ENCODE measurements around the gene HMX1.

The HMX1 gene

GRCh38 chr4:8882239-8882638, 10.6 kb upstream of the HMX1 start:
- Histone ChIP-seq H3K23ac (ENCODE audit: low read length) (no peak overlapping the region), H3K36me3 (ENCODE audit: control insufficient read depth, insufficient read depth, low read length) (no peaks in the 10 kb centered on the region), H3K9ac (ENCODE audit: low read length) (no peak overlapping the region), H3K4me1 (ENCODE audit: control insufficient read depth, low read depth, low read length) (no peaks in the 10 kb centered on the region), H2BK5ac (ENCODE audit: low read length) (no peak overlapping the region), H3K4me2 (ENCODE audit: low read length) (no peak overlapping the region), H2BK15ac (replicated peaks; ENCODE audit: low read depth) (no peak overlapping the region), H3K79me1 (ENCODE audit: low read length) (no peaks in the 10 kb centered on the region), H3K4me3 (ENCODE audit: low read length) (no peak overlapping the region), H3K56ac (ENCODE audit: low read length) (no peak overlapping the region), H2BK120ac (ENCODE audit: low read depth, low read length) (no peak overlapping the region), H2AK5ac (ENCODE audit: low read length) (no peak overlapping the region), H3K27me3 (ENCODE audit: insufficient read depth, low read length, poor library complexity) (peaks cover 31% of the 10 kb centered on the region), H4K5ac (ENCODE audit: low read length) (no peak overlapping the region), H4K8ac (ENCODE audit: low read depth, low read length) (no peak overlapping the region), H3K27ac (ENCODE audit: low read depth, low read length) (no peak overlapping the region), H3K79me2 (ENCODE audit: control insufficient read depth, insufficient read depth, low read length) (no peaks in the 10 kb centered on the region), H3K18ac (ENCODE audit: low read length) (no peak overlapping the region), H3K4ac (ENCODE audit: low read depth, low read length) (no peak overlapping the region)
- WGBS (ENCODE audit: extremely low coverage, insufficient coverage, low lambda C conversion rate): no CpG with 5 or more reads among the region's 14 CpGs
- DNase-seq: no peak

DNA sequence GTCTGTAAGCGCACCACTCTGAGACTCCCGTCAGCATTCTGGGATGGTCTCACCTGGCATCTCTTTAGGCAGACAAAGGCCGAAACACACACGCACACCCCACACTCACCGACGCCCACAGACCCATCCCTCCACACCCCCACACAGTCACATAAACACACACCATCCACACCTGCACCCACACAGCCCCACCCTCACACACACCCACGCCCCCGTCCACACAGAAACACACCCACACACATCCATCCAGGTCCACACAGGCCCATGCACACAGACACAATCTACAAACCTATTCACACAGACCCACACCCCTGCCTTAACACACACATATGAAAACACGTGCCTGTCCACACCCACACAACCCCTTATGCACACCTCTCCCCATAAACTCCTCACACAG, 9.2 kb upstream of the HMX1 start:
- no peak overlapping the region for H3K27ac ChIP-seq (ENCODE audit: low read depth, low read length)
- no peak overlapping the region for H3K56ac ChIP-seq (ENCODE audit: low read length)
- DNase-seq: no peak
- no peaks in the 10 kb centered on the region for H3K36me3 ChIP-seq (ENCODE audit: control insufficient read depth, insufficient read depth, low read length)
- H4K8ac ChIP-seq (ENCODE audit: low read depth, low read length): no peak overlapping the region
- no peak overlapping the region for H2AK5ac ChIP-seq (ENCODE audit: low read length)
- H3K9ac ChIP-seq (ENCODE audit: low read length): no peak overlapping the region
- H2BK15ac ChIP-seq (replicated peaks; ENCODE audit: low read depth): no peak overlapping the region
- no peaks in the 10 kb centered on the region for H3K79me2 ChIP-seq (ENCODE audit: control insufficient read depth, insufficient read depth, low read length)
- H3K27me3 ChIP-seq (ENCODE audit: insufficient read depth, low read length, poor library complexity): peaks cover 42% of the 10 kb centered on the region
- H2BK5ac ChIP-seq (ENCODE audit: low read length): no peak overlapping the region
- no peak overlapping the region for H3K18ac ChIP-seq (ENCODE audit: low read length)
- H3K79me1 ChIP-seq (ENCODE audit: low read length): no peaks in the 10 kb centered on the region
- H2BK120ac ChIP-seq (ENCODE audit: low read depth, low read length): no peak overlapping the region
- no peak overlapping the region for H3K4me3 ChIP-seq (ENCODE audit: low read length)
- whole genome bisulfite sequencing (ENCODE audit: extremely low coverage, insufficient coverage, low lambda C conversion rate): no CpG with 5 or more reads among the region's 9 CpGs
- H3K4ac ChIP-seq (ENCODE audit: low read depth, low read length): no peak overlapping the region
- H4K5ac ChIP-seq (ENCODE audit: low read length): no peak overlapping the region
- no peaks in the 10 kb centered on the region for H3K4me1 ChIP-seq (ENCODE audit: control insufficient read depth, low read depth, low read length)
- H3K4me2 ChIP-seq (ENCODE audit: low read length): no peak overlapping the region
- no peak overlapping the region for H3K23ac ChIP-seq (ENCODE audit: low read length)

DNA sequence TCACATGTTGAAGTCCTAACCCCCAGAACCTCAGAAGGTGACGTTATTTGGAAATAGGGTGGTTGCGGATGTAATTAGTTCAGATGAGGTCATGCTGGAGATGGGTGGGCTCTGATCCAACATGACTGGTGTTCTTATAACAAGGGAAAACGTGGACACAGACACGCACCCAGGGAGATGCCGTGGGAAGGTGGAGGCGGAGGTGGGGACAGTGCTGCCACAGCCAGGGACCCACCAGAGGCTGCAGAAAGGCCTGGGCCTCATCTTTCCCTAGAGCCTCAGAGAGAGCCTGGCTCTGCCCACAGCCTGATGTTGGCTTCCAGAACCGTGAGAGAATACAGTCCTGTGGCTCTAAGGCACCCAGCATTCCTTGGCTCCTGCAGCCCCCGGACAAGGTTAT, 7.9 kb upstream of the HMX1 start:
- Histone ChIP-seq H3K27me3 (ENCODE audit: insufficient read depth, low read length, poor library complexity) (peaks cover 52% of the 10 kb centered on the region), H2AK5ac (ENCODE audit: low read length) (no peak overlapping the region), H2BK15ac (replicated peaks; ENCODE audit: low read depth) (no peak overlapping the region), H3K23ac (ENCODE audit: low read length) (no peak overlapping the region), H3K4me2 (ENCODE audit: low read length) (no peak overlapping the region), H3K36me3 (ENCODE audit: control insufficient read depth, insufficient read depth, low read length) (no peaks in the 10 kb centered on the region), H3K79me2 (ENCODE audit: control insufficient read depth, insufficient read depth, low read length) (no peaks in the 10 kb centered on the region), H2BK5ac (ENCODE audit: low read length) (no peak overlapping the region), H2BK120ac (ENCODE audit: low read depth, low read length) (no peak overlapping the region), H3K79me1 (ENCODE audit: low read length) (no peaks in the 10 kb centered on the region), H3K18ac (ENCODE audit: low read length) (no peak overlapping the region), H3K4ac (ENCODE audit: low read depth, low read length) (no peak overlapping the region), H3K27ac (ENCODE audit: low read depth, low read length) (no peak overlapping the region), H4K5ac (ENCODE audit: low read length) (no peak overlapping the region), H4K8ac (ENCODE audit: low read depth, low read length) (no peak overlapping the region), H3K56ac (ENCODE audit: low read length) (no peak overlapping the region), H3K4me1 (ENCODE audit: control insufficient read depth, low read depth, low read length) (no peaks in the 10 kb centered on the region), H3K4me3 (ENCODE audit: low read length) (no peak overlapping the region), H3K9ac (ENCODE audit: low read length) (no peak overlapping the region)
- WGBS (ENCODE audit: extremely low coverage, insufficient coverage, low lambda C conversion rate): no CpG with 5 or more reads among the region's 8 CpGs
- DNase-seq: no peak

DNA sequence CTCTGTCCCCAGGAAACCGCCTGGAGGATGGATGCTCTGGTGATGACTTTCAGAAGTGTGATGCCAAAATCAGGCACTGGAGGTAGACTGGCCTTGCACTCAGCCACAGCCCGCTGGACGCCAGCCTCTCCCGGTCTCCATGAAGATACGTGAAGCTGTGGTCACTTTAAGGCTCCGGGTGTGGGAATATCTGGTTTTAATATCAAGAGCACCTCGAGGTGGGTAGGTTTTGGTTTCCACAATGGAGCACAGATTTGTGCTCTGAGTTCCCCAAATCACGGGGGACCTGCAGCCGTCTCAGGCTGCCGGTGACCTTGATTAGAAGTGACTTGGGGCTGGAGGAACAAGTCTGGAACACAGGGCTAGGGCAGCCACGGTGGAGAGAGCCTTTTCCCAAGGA, 6.8 kb upstream of the HMX1 start:
- H3K18ac ChIP-seq (ENCODE audit: low read length): no peak overlapping the region
- H3K27me3 ChIP-seq (ENCODE audit: insufficient read depth, low read length, poor library complexity): peaks cover 62% of the 10 kb centered on the region
- no peak overlapping the region for H4K8ac ChIP-seq (ENCODE audit: low read depth, low read length)
- no peak overlapping the region for H3K4me3 ChIP-seq (ENCODE audit: low read length)
- H3K79me1 ChIP-seq (ENCODE audit: low read length): no peaks in the 10 kb centered on the region
- H3K4me1 ChIP-seq (ENCODE audit: control insufficient read depth, low read depth, low read length): no peaks in the 10 kb centered on the region
- H3K79me2 ChIP-seq (ENCODE audit: control insufficient read depth, insufficient read depth, low read length): no peaks in the 10 kb centered on the region
- H3K56ac ChIP-seq (ENCODE audit: low read length): no peak overlapping the region
- H4K5ac ChIP-seq (ENCODE audit: low read length): no peak overlapping the region
- H3K36me3 ChIP-seq (ENCODE audit: control insufficient read depth, insufficient read depth, low read length): no peaks in the 10 kb centered on the region
- H3K4me2 ChIP-seq (ENCODE audit: low read length): no peak overlapping the region
- no peak overlapping the region for H2BK5ac ChIP-seq (ENCODE audit: low read length)
- no peak for DNase-seq
- WGBS (ENCODE audit: extremely low coverage, insufficient coverage, low lambda C conversion rate): no CpG with 5 or more reads among the region's 11 CpGs
- H3K4ac ChIP-seq (ENCODE audit: low read depth, low read length): no peak overlapping the region
- no peak overlapping the region for H2BK15ac ChIP-seq (replicated peaks; ENCODE audit: low read depth)
- H2BK120ac ChIP-seq (ENCODE audit: low read depth, low read length): no peak overlapping the region
- no peak overlapping the region for H2AK5ac ChIP-seq (ENCODE audit: low read length)
- H3K9ac ChIP-seq (ENCODE audit: low read length): no peak overlapping the region
- H3K23ac ChIP-seq (ENCODE audit: low read length): no peak overlapping the region
- H3K27ac ChIP-seq (ENCODE audit: low read depth, low read length): no peak overlapping the region

DNA sequence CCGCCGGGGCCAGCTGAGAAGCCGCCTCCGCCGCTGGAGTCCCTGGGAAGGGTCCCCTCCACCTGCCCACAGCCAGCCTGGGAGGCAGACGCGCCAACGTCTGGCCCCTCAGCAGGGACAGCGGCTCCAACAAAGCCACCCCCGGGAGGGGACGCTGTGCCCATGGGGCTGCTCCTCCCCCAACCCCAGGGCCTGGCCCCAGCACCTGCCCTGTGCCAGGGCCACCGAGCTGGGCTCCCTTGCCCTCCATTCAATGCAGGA, 6.1 kb upstream of the HMX1 start:
- no peak for DNase-seq
- Histone ChIP-seq H3K79me1 (ENCODE audit: low read length) (no peaks in the 10 kb centered on the region), H2AK5ac (ENCODE audit: low read length) (no peak overlapping the region), H2BK15ac (replicated peaks; ENCODE audit: low read depth) (no peak overlapping the region), H3K4me1 (ENCODE audit: control insufficient read depth, low read depth, low read length) (no peaks in the 10 kb centered on the region), H3K4me2 (ENCODE audit: low read length) (no peak overlapping the region), H3K79me2 (ENCODE audit: control insufficient read depth, insufficient read depth, low read length) (no peaks in the 10 kb centered on the region), H2BK120ac (ENCODE audit: low read depth, low read length) (no peak overlapping the region), H3K36me3 (ENCODE audit: control insufficient read depth, insufficient read depth, low read length) (no peaks in the 10 kb centered on the region), H3K18ac (ENCODE audit: low read length) (no peak overlapping the region), H4K8ac (ENCODE audit: low read depth, low read length) (no peak overlapping the region), H3K23ac (ENCODE audit: low read length) (no peak overlapping the region), H3K27ac (ENCODE audit: low read depth, low read length) (no peak overlapping the region), H4K5ac (ENCODE audit: low read length) (no peak overlapping the region), H3K27me3 (ENCODE audit: insufficient read depth, low read length, poor library complexity) (peaks cover 69% of the 10 kb centered on the region), H2BK5ac (ENCODE audit: low read length) (no peak overlapping the region), H3K9ac (ENCODE audit: low read length) (no peak overlapping the region), H3K4ac (ENCODE audit: low read depth, low read length) (no peak overlapping the region), H3K56ac (ENCODE audit: low read length) (no peak overlapping the region), H3K4me3 (ENCODE audit: low read length) (no peak overlapping the region)
- no CpG with 5 or more reads among the region's 12 CpGs for WGBS (ENCODE audit: extremely low coverage, insufficient coverage, low lambda C conversion rate)

DNA sequence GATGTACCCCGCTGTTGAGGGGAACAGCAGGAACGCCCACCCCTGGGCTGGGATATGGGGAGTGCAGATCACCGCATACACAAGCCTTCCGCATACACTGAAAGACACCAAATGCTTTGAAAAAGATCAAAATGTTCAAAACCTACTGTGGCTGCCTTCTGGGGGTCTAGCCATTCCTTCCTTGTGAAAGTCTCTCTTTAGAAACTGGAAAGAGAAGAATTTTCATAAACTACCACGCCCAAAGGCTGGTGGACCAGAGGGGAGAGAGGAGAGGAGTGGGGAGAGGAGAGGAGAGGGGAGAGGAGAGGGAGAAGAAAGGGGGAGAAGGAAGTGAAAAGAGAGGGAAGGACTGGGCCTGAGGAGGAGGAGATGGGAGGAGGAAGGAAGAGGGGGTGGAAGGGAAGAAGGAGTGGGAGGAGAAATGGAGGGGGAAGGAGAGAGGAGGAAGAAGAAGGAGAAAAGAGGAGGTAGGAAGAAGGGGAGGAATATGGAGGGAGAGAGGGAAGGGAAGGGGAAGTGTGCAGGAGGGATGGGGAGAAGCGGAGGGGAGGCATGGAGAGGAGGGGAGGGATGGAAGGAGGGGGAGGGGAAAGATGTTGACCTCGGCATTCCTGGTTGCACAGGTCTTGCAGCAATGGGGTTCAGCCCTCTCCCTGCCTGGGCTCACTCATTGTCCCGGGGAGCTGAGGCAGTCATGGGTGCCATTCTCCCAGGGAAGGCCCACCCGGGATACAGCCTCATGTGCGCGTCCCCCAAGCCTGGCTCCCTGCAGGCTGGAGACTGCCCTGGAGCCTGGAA, 5.5 kb upstream of the HMX1 start:
- no peak overlapping the region for H4K5ac ChIP-seq (ENCODE audit: low read length)
- no peaks in the 10 kb centered on the region for H3K79me1 ChIP-seq (ENCODE audit: low read length)
- no peaks in the 10 kb centered on the region for H3K79me2 ChIP-seq (ENCODE audit: control insufficient read depth, insufficient read depth, low read length)
- DNase-seq: no peak
- no peak overlapping the region for H2BK15ac ChIP-seq (replicated peaks; ENCODE audit: low read depth)
- no peak overlapping the region for H3K9ac ChIP-seq (ENCODE audit: low read length)
- H3K4me1 ChIP-seq (ENCODE audit: control insufficient read depth, low read depth, low read length): peaks cover 2% of the 10 kb centered on the region
- H3K27me3 ChIP-seq (ENCODE audit: insufficient read depth, low read length, poor library complexity): peaks cover 75% of the 10 kb centered on the region
- peak overlapping the region; percentile 99 for H3K23ac ChIP-seq (ENCODE audit: low read length)
- H3K36me3 ChIP-seq (ENCODE audit: control insufficient read depth, insufficient read depth, low read length): no peaks in the 10 kb centered on the region
- H3K4me2 ChIP-seq (ENCODE audit: low read length): no peak overlapping the region
- H3K56ac ChIP-seq (ENCODE audit: low read length): peak overlapping the region; percentile 15
- no peak overlapping the region for H3K18ac ChIP-seq (ENCODE audit: low read length)
- no peak overlapping the region for H3K4ac ChIP-seq (ENCODE audit: low read depth, low read length)
- H2BK120ac ChIP-seq (ENCODE audit: low read depth, low read length): no peak overlapping the region
- H2AK5ac ChIP-seq (ENCODE audit: low read length): no peak overlapping the region
- no peak overlapping the region for H4K8ac ChIP-seq (ENCODE audit: low read depth, low read length)
- H3K4me3 ChIP-seq (ENCODE audit: low read length): no peak overlapping the region
- WGBS (ENCODE audit: extremely low coverage, insufficient coverage, low lambda C conversion rate): no CpG with 5 or more reads among the region's 11 CpGs
- H2BK5ac ChIP-seq (ENCODE audit: low read length): no peak overlapping the region
- no peak overlapping the region for H3K27ac ChIP-seq (ENCODE audit: low read depth, low read length)
